PC-9 (cell line): ENCODE measurements around the gene S100A11.

ENCODE experiments used
- EZH2 ChIP-seq: fragments of 200-600 bp; sonication (generic); IDR thresholded peaks from 2 replicates; pipeline ENCODE4 v1.8.0; 2017; ENCODE audit warnings: antibody characterized with exemption, low read depth
- TF ChIP-seq, protein P1 (sequence below): fragments of 200-600 bp; sonication (generic); conservative IDR thresholded peaks from 2 replicates; pipeline ENCODE4 v1.6.1; 2017; ENCODE audit warnings: mixed run types, antibody characterized with exemption, mild to moderate bottlenecking, moderate library complexity

DNA sequence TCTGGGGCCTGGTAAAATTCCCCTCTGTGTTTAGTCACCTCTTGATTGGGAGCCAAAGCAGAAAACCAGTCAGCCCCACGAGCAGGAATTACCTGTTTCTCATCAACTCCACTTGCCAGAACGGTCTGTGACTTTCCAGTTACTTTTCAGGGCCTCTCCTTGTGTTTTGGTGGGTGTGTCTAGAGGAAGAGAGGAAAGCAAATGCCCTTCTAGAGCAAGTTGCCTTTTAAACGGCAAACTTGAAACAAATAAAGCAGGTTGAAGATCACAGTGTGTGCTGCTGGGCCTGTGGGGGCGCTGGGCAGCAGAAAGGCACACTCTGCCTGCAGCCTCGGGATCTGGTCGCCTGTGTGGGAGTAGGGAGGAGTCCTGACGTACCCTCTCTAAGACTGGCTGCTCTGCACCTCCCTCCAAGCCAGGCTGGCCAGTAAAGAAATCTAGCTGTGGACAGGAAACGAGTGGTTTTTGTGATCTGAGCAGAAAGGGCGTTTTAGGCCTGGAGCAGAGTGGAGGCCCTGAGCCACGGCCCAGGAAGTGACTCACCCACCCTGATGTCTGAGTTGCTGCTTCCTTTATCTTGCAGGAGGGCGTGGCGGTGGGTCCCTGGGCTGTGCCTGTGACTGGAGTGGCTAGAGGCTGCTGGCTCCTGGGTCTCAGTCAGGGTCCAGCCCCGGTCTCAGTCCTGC is 11.1 kb upstream of the S100A11 start:
- TF ChIP-seq, protein P1, sequence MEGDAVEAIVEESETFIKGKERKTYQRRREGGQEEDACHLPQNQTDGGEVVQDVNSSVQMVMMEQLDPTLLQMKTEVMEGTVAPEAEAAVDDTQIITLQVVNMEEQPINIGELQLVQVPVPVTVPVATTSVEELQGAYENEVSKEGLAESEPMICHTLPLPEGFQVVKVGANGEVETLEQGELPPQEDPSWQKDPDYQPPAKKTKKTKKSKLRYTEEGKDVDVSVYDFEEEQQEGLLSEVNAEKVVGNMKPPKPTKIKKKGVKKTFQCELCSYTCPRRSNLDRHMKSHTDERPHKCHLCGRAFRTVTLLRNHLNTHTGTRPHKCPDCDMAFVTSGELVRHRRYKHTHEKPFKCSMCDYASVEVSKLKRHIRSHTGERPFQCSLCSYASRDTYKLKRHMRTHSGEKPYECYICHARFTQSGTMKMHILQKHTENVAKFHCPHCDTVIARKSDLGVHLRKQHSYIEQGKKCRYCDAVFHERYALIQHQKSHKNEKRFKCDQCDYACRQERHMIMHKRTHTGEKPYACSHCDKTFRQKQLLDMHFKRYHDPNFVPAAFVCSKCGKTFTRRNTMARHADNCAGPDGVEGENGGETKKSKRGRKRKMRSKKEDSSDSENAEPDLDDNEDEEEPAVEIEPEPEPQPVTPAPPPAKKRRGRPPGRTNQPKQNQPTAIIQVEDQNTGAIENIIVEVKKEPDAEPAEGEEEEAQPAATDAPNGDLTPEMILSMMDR = peak; percentile 51; the same call in 1 of the 2 replicates
- TF ChIP-seq EZH2 = no peak
